GM12864 (cell line): ENCODE results near the gene MYOG.

ENCODE experiments used
- DNase-seq: peaks from one replicate; pipeline ENCODE4 v3.0.0-alpha.2; 2011; ENCODE audit warnings: low read depth
- H3K4me3 ChIP-seq: 2 replicates; pipeline ENCODE4 v1.5.1; 2011; ENCODE audit warnings: mild to moderate bottlenecking, low read depth, low read length, control low read depth
- CTCF ChIP-seq: IDR thresholded peaks from 2 replicates; pipeline ENCODE4 v1.5.1; 2011; ENCODE audit warnings: low read depth, mild to moderate bottlenecking, moderate library complexity, low read length, control low read depth, inconsistent platforms; ENCODE audit errors: missing control alignments

MYOG gene

DNA sequence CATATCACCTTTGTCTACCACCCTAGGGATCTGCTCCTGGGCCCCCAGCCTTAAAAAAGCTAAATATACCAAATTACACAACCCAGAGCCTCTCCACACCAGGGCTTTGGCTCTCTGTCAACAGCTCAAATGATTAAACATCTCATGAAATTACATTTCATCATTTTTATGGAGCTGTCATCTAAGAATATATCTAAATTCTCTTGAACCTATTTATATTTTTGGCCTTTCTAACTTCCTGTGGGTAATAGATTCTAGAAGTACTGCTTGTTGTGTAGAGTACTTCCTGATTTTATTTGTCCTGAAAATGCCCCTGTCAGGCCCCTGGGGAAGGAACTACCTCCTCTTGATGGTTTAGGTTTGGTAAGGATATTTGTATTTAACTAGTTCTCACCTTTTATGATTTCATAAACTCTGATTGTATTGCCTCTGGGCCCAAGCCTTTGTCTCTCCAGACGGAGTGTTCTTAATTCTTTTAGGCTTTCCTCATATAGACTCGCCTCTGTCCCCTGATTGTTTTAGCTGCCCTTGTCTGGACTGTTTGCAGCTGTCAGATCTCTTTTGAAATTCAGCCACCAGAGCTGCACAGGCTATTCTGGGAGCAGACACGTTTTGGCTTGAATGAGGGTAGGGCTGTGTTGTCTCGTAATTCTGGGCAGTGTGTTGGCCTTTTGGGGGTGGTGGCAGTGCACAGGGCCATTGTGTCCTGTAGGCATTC is 16.6 kb downstream of the MYOG start:
- TF ChIP-seq CTCF, result no peak
- H3K4me3 ChIP-seq, result no peak overlapping the region
- DNase-seq, result no peak

- H3K4me3 ChIP-seq, result no peak overlapping the region
- no peak for TF ChIP-seq CTCF
- no peak for DNase-seq
Observed at GRCh38 chr1:203066965-203067364, 18.8 kb downstream of the MYOG start.

- no peak overlapping the region for H3K4me3 ChIP-seq
- TF ChIP-seq CTCF, result no peak
- no peak for DNase-seq
Observed at GRCh38 chr1:203065986-203066385, 19.8 kb downstream of the MYOG start.

GRCh38 chr1:203065191-203065590 is 20.6 kb downstream of the MYOG start:
- H3K4me3 ChIP-seq, result no peak overlapping the region
- no peak for TF ChIP-seq CTCF

GRCh38 chr1:203063287-203063686 is 22.5 kb downstream of the MYOG start:
- DNase-seq, result no peak
- no peak for TF ChIP-seq CTCF
- H3K4me3 ChIP-seq, result no peak overlapping the region

More at GRCh38 chr1:203065191-203065590, 20.6 kb downstream of the MYOG start:
- no peak for DNase-seq

DNA sequence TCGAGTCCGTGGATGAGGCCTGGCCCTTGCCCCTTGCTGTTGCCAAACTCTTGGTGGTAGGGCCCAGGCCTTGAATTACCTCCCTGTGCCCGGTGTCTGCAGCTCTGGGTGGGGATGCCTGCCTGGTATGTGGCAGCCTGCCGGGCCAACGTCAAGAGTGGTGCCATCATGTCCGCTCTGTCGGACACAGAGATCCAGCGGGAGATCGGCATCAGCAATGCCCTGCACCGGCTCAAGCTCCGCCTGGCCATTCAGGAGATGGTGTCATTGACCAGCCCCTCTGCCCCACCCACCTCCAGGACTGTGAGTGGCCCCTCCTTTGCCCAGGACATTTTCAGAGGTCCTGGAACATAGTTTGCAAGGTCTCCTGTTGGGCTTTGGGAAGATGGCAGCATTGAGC is 25.7 kb downstream of the MYOG start:
- no peak overlapping the region for H3K4me3 ChIP-seq
- DNase-seq, result no peak
- no peak for TF ChIP-seq CTCF

DNA sequence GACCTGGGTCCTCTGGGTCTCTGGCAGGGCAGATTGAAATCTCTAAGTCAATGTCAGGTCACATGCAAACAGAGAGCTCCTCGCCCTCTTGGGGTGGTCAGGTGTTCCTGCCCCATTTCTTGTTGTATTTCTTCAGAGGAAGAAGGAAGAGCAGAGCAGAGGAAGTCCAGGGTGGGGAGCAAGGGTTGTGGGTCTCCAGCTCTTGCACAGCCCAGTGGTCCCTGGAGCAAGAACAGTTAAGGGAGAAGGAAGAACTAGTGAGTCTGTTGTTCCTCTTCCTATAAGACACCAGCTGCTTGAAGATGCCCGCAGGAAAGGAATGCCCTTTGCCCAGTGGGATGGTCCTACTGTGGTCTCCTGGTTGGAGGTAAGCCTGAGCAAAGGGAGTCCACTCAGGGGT is 26.3 kb downstream of the MYOG start:
- H3K4me3 ChIP-seq, result no peak overlapping the region
- no peak for TF ChIP-seq CTCF
- DNase-seq, result no peak
